ENCODE measurements around the gene MBLAC2. TPM values are rescaled to one million over a fixed set of nuclear protein-coding genes. Genes with fewer than 3 reads are reported as not detected.

The MBLAC2 gene
- polyA plus RNA-seq, 1 experiment = 1.7 TPM

- ChIA-PET POLR2A (no interaction called here), CTCF (interaction anchor here (0.7 kb wide), 1 partner anchor 1248 kb away, joined by 3 read pairs; no protein-coding TSS in a partner anchor)
- Histone ChIP-seq H3K27me3 (ENCODE audit: control insufficient read depth, insufficient read depth, low read length) (no peaks in the 10 kb centered on the region), H3K4me3 (ENCODE audit: low read depth, low read length) (no peak overlapping the region), H3K36me3 (ENCODE audit: control insufficient read depth, insufficient read depth, low read length) (no peaks in the 10 kb centered on the region)
- DNase-seq (ENCODE audit: low read depth) = no peak
- no peak for TF ChIP-seq CTCF (IDR thresholded peaks at IDR 0.05; ENCODE audit: insufficient read depth, low read depth, low read length)
Measured at GRCh38 chr5:90418214-90418613, 56.4 kb downstream of the MBLAC2 start.

- POLR2A ChIA-PET = interaction anchor here (0.6 kb wide), 2 partner anchors 37 to 56 kb away, joined by 4 to 8 read pairs; no protein-coding TSS in a partner anchor
- H3K4me3 ChIP-seq (ENCODE audit: low read depth, low read length) = peak overlapping the region; percentile 48
- H3K36me3 ChIP-seq (ENCODE audit: control insufficient read depth, insufficient read depth, low read length) = no peaks in the 10 kb centered on the region
- no peaks in the 10 kb centered on the region for H3K27me3 ChIP-seq (ENCODE audit: control insufficient read depth, insufficient read depth, low read length)
- TF ChIP-seq CTCF (IDR thresholded peaks at IDR 0.05; ENCODE audit: insufficient read depth, low read depth, low read length) = no peak
- DNase-seq (ENCODE audit: low read depth) = no peak
- CTCF ChIA-PET = interaction anchor here (0.8 to 1.9 kb wide), 2 partner anchors 20 to 65 kb away, joined by 3 to 5 read pairs; partner anchors contain the start of genes MBLAC2 and POLR3G
Measured at GRCh38 chr5:90410178-90410762, 64.3 kb downstream of the MBLAC2 start.

GRCh38 chr5:90409318-90410177 is 65.0 kb downstream of the MBLAC2 start, which contains the start of gene CETN3:
TSS of gene CETN3 (minus strand) at chr5:90409756. CDS start at chr5:90409661, 95 bp downstream.
- H3K4me3 ChIP-seq (ENCODE audit: low read depth, low read length) = peak within 1 kb of the TSS; percentile 88
- POLR2A ChIA-PET = interaction anchor here (0.6 kb wide), 3 partner anchors 37 to 1719 kb away, joined by 4 to 8 read pairs (median 7); no protein-coding TSS in a partner anchor
- TF ChIP-seq CTCF (IDR thresholded peaks at IDR 0.05; ENCODE audit: insufficient read depth, low read depth, low read length) = no peak
- H3K27me3 ChIP-seq (ENCODE audit: control insufficient read depth, insufficient read depth, low read length) = no peaks in the 10 kb centered on the region
- no peaks in the 10 kb centered on the region for H3K36me3 ChIP-seq (ENCODE audit: control insufficient read depth, insufficient read depth, low read length)
- CTCF ChIA-PET = interaction anchor here (0.6 to 1.9 kb wide), 3 partner anchors 21 to 1298 kb away, joined by 3 to 5 read pairs (median 3); partner anchors contain the start of genes MBLAC2 and POLR3G
- DNase-seq (ENCODE audit: low read depth) = peak; percentile 65

- no peak for DNase-seq (ENCODE audit: low read depth)
- CTCF ChIA-PET = no interaction called here
- POLR2A ChIA-PET = interaction anchor here (0.6 kb wide), 1 partner anchor 1718 kb away, joined by 7 read pairs; no protein-coding TSS in a partner anchor
Measured at GRCh38 chr5:90408571-90409317, 65.8 kb downstream of the MBLAC2 start.

More at GRCh38 chr5:90408571-90409317, 65.8 kb downstream of the MBLAC2 start:
- Histone ChIP-seq H3K4me3 (ENCODE audit: low read depth, low read length) (peak overlapping the region; percentile 88), H3K27me3 (ENCODE audit: control insufficient read depth, insufficient read depth, low read length) (no peaks in the 10 kb centered on the region), H3K36me3 (ENCODE audit: control insufficient read depth, insufficient read depth, low read length) (no peaks in the 10 kb centered on the region)
- TF ChIP-seq CTCF (IDR thresholded peaks at IDR 0.05; ENCODE audit: insufficient read depth, low read depth, low read length) = no peak

Other genes with a start within 250 kb of the MBLAC2 start
- gene CETN3, start 65.0 kb downstream of the MBLAC2 start, polyA plus RNA-seq (2011; rRNA removed) = 2.2 and 9.3 TPM in 2 replicates
- gene POLR3G, start 93 bp upstream of the MBLAC2 start, polyA plus RNA-seq (2011; rRNA removed) = 0.87 and 2.2 TPM in 2 replicates
- 5.5 and 13.2 TPM in 2 replicates for gene LYSMD3, start 54.8 kb upstream of the MBLAC2 start, polyA plus RNA-seq (2011; rRNA removed)
- gene ADGRV1, start 84.0 kb upstream of the MBLAC2 start, polyA plus RNA-seq (2011; rRNA removed) = 0.13 and 0.15 TPM in 2 replicates